Thyroid gland (tissue), 4 donors: ENCODE data around the gene RAB40A. TPM values are rescaled to one million over a fixed set of nuclear protein-coding genes. Genes with fewer than 3 reads are reported as not detected.
"Not testable (repeated sequence)": the region's sequence is repeated elsewhere in the genome, so short reads cannot be mapped to it uniquely, and the experiment has no call there.

ENCODE experiments used
- DNase-seq, 2 donors: peaks; one replicate each; pipeline ENCODE4 v3.0.0-alpha.2; 2019
- H3K27ac ChIP-seq, 3 donors: fragments of 200-600 bp; sonication (generic); 1 replicate in 2 of 3; 2 replicates in 1 of 3; pipeline ENCODE4 v1.5.1; 2016 to 2019; ENCODE audit warnings: mild to moderate bottlenecking in 1 of 3, moderate library complexity in 1 of 3
- H3K27me3 ChIP-seq: fragments of 200-600 bp; sonication (generic); one replicate; pipeline ENCODE4 v1.5.1; 2019
- H3K36me3 ChIP-seq, 2 donors: fragments of 200-600 bp; sonication (generic); one replicate each; pipeline ENCODE4 v1.5.1; 2016 to 2019
- H3K4me1 ChIP-seq, 2 donors: fragments of 200-600 bp; sonication (generic); one replicate each; pipeline ENCODE4 v1.5.1; 2017 to 2019
- H3K4me3 ChIP-seq, 3 donors: fragments of 200-600 bp; sonication (generic); replicated peaks in 1 of 3; 1 replicate in 2 of 3; 2 replicates in 1 of 3; pipeline ENCODE4 v1.5.1; 2016; ENCODE audit warnings: mild to moderate bottlenecking in 1 of 3
- H3K9me3 ChIP-seq: fragments of 200-600 bp; sonication (generic); one replicate; pipeline ENCODE4 v1.5.1; 2017
- POLR2A ChIP-seq, 2 donors: fragments of 450-650 bp; IDR thresholded peaks; one replicate each; pipeline ENCODE4 v1.6.1; 2017; ENCODE audit warnings: antibody characterized with exemption in 2 of 2, mild to moderate bottlenecking in 2 of 2, moderate library complexity in 1 of 2
- WGBS, 2 donors: methylation state at CpG; one replicate each; pipeline ENCODE4 v1.1.5; 2017; 5-methylcytosine and 5-hydroxymethylcytosine counted together
- intact Hi-C: fragments of 100-400 bp; cut with DNase I; formaldehyde crosslinking; loops from one replicate; pipeline ENCODE4 v1.15.1; 2023
- total RNA-seq, 4 donors: library from RNA; depleted of rRNA; stranded (reverse); fragments of >200 nt; gene quantifications; one replicate each; pipeline ENCODE4 v1.2.3, GENCODE V29; 2016
- TF ChIP-seq, protein P1 (sequence below), 6 experiments: fragments of 200-600 bp in 3 of 6; fragments of 450-650 bp in 3 of 6; sonication (generic) in 3 of 6; IDR thresholded peaks; one replicate each; pipeline ENCODE4 v1.5.1; 2016 to 2019; ENCODE audit warnings: antibody characterized with exemption in 6 of 6, mild to moderate bottlenecking in 2 of 6, inconsistent platforms in 1 of 6, moderate library complexity in 1 of 6

Gene RAB40A
- total RNA-seq, 4 donors from 2014 or later, result 0.33 to 0.71 (median 0.58) TPM

DNA sequence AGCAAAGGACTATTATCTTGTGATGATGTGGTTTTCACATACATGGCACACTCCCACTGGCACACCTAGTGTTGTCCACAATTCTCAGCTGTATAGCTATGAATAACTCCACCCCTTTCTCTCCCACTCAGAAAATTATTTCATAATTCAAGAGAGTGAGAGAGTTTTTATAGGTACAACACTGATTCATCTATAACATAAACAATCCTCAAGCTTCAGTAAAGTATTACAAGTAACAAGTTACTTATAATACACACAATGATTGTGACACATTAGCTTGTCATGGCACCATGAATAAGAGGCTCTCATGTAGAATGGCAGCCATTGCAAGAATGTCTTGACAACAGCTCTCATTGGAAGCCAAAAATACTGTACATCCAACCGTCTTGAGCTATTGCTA is 43.9 kb downstream of the RAB40A start:
- WGBS, 2 donors, result 94 to 100% methylated on average over 1 of the region's 1 CpG
- Histone ChIP-seq H3K36me3 (no peaks in the 10 kb centered on the region), H3K9me3 (no peaks in the 10 kb centered on the region), H3K27me3 (no peaks in the 10 kb centered on the region), H3K4me3 (no peak overlapping the region), H3K4me1 (no peaks in the 10 kb centered on the region), H3K27ac (no peak overlapping the region)
- no peak for TF ChIP-seq POLR2A (IDR thresholded peaks at IDR 0.05)
- TF ChIP-seq, protein P1, sequence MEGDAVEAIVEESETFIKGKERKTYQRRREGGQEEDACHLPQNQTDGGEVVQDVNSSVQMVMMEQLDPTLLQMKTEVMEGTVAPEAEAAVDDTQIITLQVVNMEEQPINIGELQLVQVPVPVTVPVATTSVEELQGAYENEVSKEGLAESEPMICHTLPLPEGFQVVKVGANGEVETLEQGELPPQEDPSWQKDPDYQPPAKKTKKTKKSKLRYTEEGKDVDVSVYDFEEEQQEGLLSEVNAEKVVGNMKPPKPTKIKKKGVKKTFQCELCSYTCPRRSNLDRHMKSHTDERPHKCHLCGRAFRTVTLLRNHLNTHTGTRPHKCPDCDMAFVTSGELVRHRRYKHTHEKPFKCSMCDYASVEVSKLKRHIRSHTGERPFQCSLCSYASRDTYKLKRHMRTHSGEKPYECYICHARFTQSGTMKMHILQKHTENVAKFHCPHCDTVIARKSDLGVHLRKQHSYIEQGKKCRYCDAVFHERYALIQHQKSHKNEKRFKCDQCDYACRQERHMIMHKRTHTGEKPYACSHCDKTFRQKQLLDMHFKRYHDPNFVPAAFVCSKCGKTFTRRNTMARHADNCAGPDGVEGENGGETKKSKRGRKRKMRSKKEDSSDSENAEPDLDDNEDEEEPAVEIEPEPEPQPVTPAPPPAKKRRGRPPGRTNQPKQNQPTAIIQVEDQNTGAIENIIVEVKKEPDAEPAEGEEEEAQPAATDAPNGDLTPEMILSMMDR (IDR thresholded peaks at IDR 0.05), result no peak
- intact Hi-C loops, result no loop called here
- no peak for DNase-seq

DNA sequence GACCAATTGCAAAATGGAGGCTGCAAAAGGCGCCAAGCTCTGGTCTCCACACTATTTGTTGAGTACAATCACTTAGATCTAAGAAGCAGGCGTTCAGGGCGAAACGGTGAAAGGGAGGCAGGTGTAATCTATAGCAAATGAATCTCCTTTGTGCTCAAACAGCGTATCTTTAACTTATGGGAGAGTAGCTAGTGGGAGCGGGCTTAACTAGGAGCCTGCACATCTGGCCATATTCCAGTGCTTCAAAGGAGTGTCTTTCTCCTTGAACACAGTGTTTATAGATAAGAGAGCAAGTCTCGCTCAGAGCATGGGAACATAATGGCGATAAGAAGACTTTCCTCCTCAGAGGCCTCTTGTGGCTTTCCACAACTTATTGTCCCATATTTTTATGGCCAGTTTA is 49.3 kb downstream of the RAB40A start:
- H3K27ac ChIP-seq, result not testable (repeated sequence)

DNA sequence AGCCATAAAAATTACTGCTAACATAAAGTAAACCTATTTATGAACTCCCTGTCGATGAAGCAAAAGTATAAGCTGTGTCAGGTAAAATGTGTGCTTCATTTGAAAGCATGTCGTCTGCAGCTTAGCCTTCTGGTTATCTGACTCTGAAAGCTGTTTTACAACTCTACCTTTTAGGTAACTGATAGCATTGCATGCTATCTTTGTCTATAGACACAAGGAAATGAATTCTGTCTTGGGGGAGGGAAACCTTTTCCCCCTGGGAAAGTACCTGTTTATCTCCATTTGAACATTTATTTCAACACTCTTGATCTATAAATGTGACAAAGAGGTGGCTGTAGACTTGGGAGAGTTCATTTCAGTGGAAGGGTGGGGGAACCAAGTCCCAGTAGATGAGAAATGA is 51.4 kb downstream of the RAB40A start:
- no peaks in the 10 kb centered on the region for H3K9me3 ChIP-seq
- H3K4me3 ChIP-seq, result no peak overlapping the region
- no peak for DNase-seq
- H3K36me3 ChIP-seq, result no peaks in the 10 kb centered on the region
- no peaks in the 10 kb centered on the region for H3K27me3 ChIP-seq
- H3K27ac ChIP-seq, result no peak overlapping the region
- intact Hi-C loops, result loop anchor here (5.0 kb wide), 1 partner anchor 126 kb away; no protein-coding TSS in a partner anchor
- H3K4me1 ChIP-seq, result no peaks in the 10 kb centered on the region
- 66 to 78% methylated on average over 2 of the region's 2 CpGs for WGBS, 2 donors
- TF ChIP-seq, protein P1 (IDR thresholded peaks at IDR 0.05), result no peak
- TF ChIP-seq POLR2A (IDR thresholded peaks at IDR 0.05), result no peak

More for the DNA sequence above, 49.3 kb downstream of the RAB40A start:
- intact Hi-C loops, result loop anchor here (5.0 kb wide), 1 partner anchor 128 kb away; no protein-coding TSS in a partner anchor
- not testable (repeated sequence) for H3K27me3 ChIP-seq, H3K4me1 ChIP-seq, H3K9me3 ChIP-seq, DNase-seq, H3K4me3 ChIP-seq, H3K36me3 ChIP-seq
- 90% methylated on average over 8 of the region's 8 CpGs for WGBS, 2 donors

DNA sequence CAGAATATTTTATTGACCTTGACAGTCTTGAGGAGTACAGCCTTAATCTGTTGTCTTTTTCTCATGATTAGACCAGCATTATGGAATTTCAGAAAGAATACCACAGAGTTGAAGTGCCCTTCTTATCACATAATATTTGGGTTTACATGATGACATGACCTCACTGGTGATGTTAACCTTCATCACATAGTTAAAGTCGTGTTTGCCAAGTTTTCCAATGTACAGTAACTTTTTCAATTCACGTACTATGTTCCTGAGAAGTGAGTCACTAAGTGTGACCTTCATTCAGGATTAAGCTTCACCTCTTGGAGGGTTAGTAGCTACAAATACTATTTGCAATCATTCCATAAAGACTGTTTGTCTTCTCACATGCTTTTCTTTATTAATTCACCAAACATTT is 52.1 kb downstream of the RAB40A start:
- Histone ChIP-seq H3K27me3 (no peaks in the 10 kb centered on the region), H3K4me1 (no peaks in the 10 kb centered on the region), H3K9me3 (no peaks in the 10 kb centered on the region), H3K27ac (no peak overlapping the region), H3K36me3 (no peaks in the 10 kb centered on the region), H3K4me3 (no peak overlapping the region)
- 69 to 82% methylated on average over 2 of the region's 2 CpGs for WGBS, 2 donors
- no peak for DNase-seq
- TF ChIP-seq, protein P1 (IDR thresholded peaks at IDR 0.05), result no peak
- no peak for TF ChIP-seq POLR2A (IDR thresholded peaks at IDR 0.05)
- intact Hi-C loops, result loop anchor here (5.0 kb wide), 1 partner anchor 125 kb away; no protein-coding TSS in a partner anchor

DNA sequence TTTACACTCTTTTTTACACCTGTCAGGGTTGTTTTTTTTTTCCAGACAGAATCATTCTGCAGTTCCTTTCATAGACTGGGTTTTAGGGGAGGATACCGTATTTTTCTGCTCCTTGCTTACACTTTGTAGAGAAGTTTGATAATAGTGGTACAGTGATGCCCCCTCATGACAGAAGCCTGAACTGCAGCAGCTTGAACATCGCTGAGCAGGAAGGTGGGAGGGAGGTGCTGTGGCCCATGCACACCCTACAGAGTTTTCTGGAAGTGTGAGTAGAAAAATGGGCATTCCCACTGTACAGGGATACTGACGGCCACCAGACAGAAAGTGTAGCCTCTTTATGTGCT is 54.5 kb downstream of the RAB40A start:
- 0 to 2% methylated on average over 3 of the region's 3 CpGs for WGBS, 2 donors
- H3K4me1 ChIP-seq, result no peaks in the 10 kb centered on the region
- TF ChIP-seq, protein P1 (IDR thresholded peaks at IDR 0.05), result peak; percentile 34 to 82 (median 68)
- TF ChIP-seq POLR2A (IDR thresholded peaks at IDR 0.05), result no peak
- no peak overlapping the region for H3K4me3 ChIP-seq
- H3K36me3 ChIP-seq, result no peaks in the 10 kb centered on the region
- no peaks in the 10 kb centered on the region for H3K9me3 ChIP-seq
- DNase-seq, result peak; percentile 74 to 75
- no peak overlapping the region for H3K27ac ChIP-seq
- H3K27me3 ChIP-seq, result no peaks in the 10 kb centered on the region
- intact Hi-C loops, result loop anchor here (5.0 kb wide), 1 partner anchor 122 kb away; no protein-coding TSS in a partner anchor
